WI38 (cell line): ENCODE measurements around the gene ZSWIM1.

Experiments used
- H3K4me3 ChIP-seq: 2 replicates; pipeline ENCODE4 v1.5.1; 2011; ENCODE audit warnings: low read depth, mild to moderate bottlenecking, control low read depth, low read length
- CTCF ChIP-seq: IDR thresholded peaks from 2 replicates; pipeline ENCODE4 v1.5.1; 2012; ENCODE audit warnings: low read depth, mild to moderate bottlenecking, control low read depth, low read length

Gene ZSWIM1

GRCh38 chr20:45857114-45857881 is 23.7 kb upstream of the ZSWIM1 start, which contains the start of the genes ACOT8 and ZSWIM3:
ACOT8 (minus strand) TSS chr20:45857392; CDS start chr20:45857315, 77 bp downstream.
ZSWIM3 (plus strand) TSS chr20:45857614; CDS start chr20:45857826, 212 bp downstream.
- H3K4me3 ChIP-seq, result peak within 1 kb of the TSS; percentile 89
- TF ChIP-seq CTCF, result no peak

- peak overlapping the region; percentile 89 for H3K4me3 ChIP-seq
- no peak for TF ChIP-seq CTCF
Measured at GRCh38 chr20:45857882-45858216, 23.2 kb upstream of the ZSWIM1 start.

GRCh38 chr20:45859916-45860315 is 21.1 kb upstream of the ZSWIM1 start:
- TF ChIP-seq CTCF, result no peak
- H3K4me3 ChIP-seq, result no peak overlapping the region

GRCh38 chr20:45860560-45861220 is 20.3 kb upstream of the ZSWIM1 start:
- H3K4me3 ChIP-seq, result no peak overlapping the region
- TF ChIP-seq CTCF, result no peak

GRCh38 chr20:45861221-45862075 is 19.6 kb upstream of the ZSWIM1 start:
- H3K4me3 ChIP-seq, result no peak overlapping the region

More at GRCh38 chr20:45861221-45862075, 19.6 kb upstream of the ZSWIM1 start:
- no peak for TF ChIP-seq CTCF
